NB4 (cell line): ENCODE measurements around the gene CDC42BPG.

ENCODE experiments used
- CTCF ChIP-seq: IDR thresholded peaks from one replicate; pipeline ENCODE4 v1.5.1; 2012; ENCODE audit warnings: low read depth, low read length
- MAX ChIP-seq: IDR thresholded peaks from 2 replicates; pipeline ENCODE4 v1.6.1; 2011; ENCODE audit warnings: low read depth, low read length
- MYC ChIP-seq: IDR thresholded peaks from 2 replicates; pipeline ENCODE4 v1.6.1; 2011; ENCODE audit warnings: low read depth, low read length
- POLR2A ChIP-seq: IDR thresholded peaks from 2 replicates; pipeline ENCODE4 v1.6.1; 2011; ENCODE audit warnings: mild to moderate bottlenecking; ENCODE audit not compliant: insufficient read length; ENCODE audit errors: extremely low read depth

GRCh38 chr11:64833198-64833502, 11.3 kb downstream of the CDC42BPG start:
- TF ChIP-seq CTCF (no peak), MAX (no peak), POLR2A (no peak), MYC (no peak)
